Right atrium auricular region (tissue), 2 donors: ENCODE measurements around the gene SLC35A2. TPM values are rescaled to one million over a fixed set of nuclear protein-coding genes. Genes with fewer than 3 reads are reported as not detected.

ENCODE experiments used
- DNase-seq: peaks from one replicate; pipeline ENCODE4 v3.0.0-alpha.2; 2019; ENCODE audit warnings: low spot score
- H3K27ac ChIP-seq, 2 donors: fragments of 200-600 bp; sonication (generic); 1 replicate in 1 of 2; 2 replicates in 1 of 2; pipeline ENCODE4 v1.5.1; 2016 to 2019
- H3K27me3 ChIP-seq, 2 donors: fragments of 200-600 bp; sonication (generic); one replicate each; pipeline versions ENCODE4 v1.5.1 to v1.6.0; 2017 to 2019
- H3K36me3 ChIP-seq: fragments of 200-600 bp; sonication (generic); one replicate; pipeline ENCODE4 v1.5.1; 2016
- H3K4me1 ChIP-seq, 2 donors: fragments of 200-600 bp; sonication (generic); one replicate each; pipeline versions ENCODE4 v1.5.1 to v1.6.0; 2017 to 2019
- H3K4me3 ChIP-seq, 2 donors: fragments of 200-600 bp; sonication (generic); 1 replicate in 1 of 2; 2 replicates in 1 of 2; pipeline ENCODE4 v1.5.1; 2017 to 2019; ENCODE audit warnings: mild to moderate bottlenecking in 1 of 2, moderate library complexity in 1 of 2
- H3K9me3 ChIP-seq, 2 donors: fragments of 200-600 bp; sonication (generic); one replicate each; pipeline ENCODE4 v1.5.1; 2019
- total RNA-seq, 2 donors: library from RNA; depleted of rRNA; stranded (reverse); fragments of >200 nt; gene quantifications; one replicate each; pipeline ENCODE4 v1.1.0, GENCODE V29; 2016
- TF ChIP-seq, protein P1 (sequence below), 2 donors: fragments of 200-600 bp; sonication (generic); IDR thresholded peaks; one replicate each; pipeline ENCODE4 v1.5.1; 2019; ENCODE audit warnings: antibody characterized with exemption in 2 of 2

Gene SLC35A2
- total RNA-seq, 2 donors from 2014 or later = 16.8 to 18.8 TPM

DNA sequence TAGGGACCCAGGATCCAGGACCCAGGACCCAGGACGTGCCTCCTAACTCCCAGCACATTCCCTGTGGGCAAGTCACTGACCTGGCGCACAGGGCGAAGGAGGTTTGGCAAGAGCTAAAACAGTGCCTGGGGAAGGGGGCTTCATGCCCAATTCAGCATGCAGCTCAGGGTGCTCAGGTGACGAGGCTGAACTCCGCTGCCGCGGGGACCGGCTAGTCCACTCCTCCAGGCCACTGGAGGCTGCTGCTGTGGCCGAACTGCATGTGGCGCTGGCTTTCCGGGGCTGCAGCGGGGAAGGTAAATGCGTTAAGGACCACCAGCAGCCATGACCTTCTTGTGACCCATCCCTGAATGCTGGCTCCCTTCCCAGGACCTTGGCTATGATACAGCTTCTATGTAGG is 12.3 kb upstream of the SLC35A2 start:
- TF ChIP-seq, protein P1, sequence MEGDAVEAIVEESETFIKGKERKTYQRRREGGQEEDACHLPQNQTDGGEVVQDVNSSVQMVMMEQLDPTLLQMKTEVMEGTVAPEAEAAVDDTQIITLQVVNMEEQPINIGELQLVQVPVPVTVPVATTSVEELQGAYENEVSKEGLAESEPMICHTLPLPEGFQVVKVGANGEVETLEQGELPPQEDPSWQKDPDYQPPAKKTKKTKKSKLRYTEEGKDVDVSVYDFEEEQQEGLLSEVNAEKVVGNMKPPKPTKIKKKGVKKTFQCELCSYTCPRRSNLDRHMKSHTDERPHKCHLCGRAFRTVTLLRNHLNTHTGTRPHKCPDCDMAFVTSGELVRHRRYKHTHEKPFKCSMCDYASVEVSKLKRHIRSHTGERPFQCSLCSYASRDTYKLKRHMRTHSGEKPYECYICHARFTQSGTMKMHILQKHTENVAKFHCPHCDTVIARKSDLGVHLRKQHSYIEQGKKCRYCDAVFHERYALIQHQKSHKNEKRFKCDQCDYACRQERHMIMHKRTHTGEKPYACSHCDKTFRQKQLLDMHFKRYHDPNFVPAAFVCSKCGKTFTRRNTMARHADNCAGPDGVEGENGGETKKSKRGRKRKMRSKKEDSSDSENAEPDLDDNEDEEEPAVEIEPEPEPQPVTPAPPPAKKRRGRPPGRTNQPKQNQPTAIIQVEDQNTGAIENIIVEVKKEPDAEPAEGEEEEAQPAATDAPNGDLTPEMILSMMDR (IDR thresholded peaks at IDR 0.05) = no peak
- Histone ChIP-seq H3K27me3 (no peaks in the 10 kb centered on the region), H3K9me3 (no peaks in the 10 kb centered on the region), H3K36me3 (peaks cover 28% of the 10 kb centered on the region), H3K27ac (no peak overlapping the region), H3K4me1 (peaks cover 0 to 9% of the 10 kb centered on the region in 2 donors), H3K4me3 (no peak overlapping the region)
- no peak for DNase-seq

DNA sequence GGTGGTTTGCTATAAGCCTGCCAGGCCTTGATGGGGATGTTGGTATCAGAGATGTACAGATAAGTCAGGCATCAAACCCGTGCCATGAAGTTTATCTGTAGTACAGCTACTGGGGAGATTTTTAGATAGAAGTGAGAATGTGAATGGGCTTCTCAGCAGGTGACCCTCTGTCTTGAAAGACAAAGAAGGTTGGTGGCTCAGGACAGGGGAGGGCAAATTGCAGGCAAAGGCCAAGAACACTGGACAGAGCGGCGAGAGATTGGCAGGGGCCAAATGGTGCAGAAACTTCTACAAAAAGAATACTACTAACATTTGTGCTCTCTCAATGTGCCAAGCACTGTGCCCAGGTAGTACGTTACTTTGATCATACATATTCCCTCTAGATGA is 9.3 kb upstream of the SLC35A2 start:
- Histone ChIP-seq H3K27me3 (no peaks in the 10 kb centered on the region), H3K9me3 (no peaks in the 10 kb centered on the region), H3K4me3 (no peak overlapping the region), H3K36me3 (peaks cover 28% of the 10 kb centered on the region), H3K4me1 (peaks cover 0 to 24% of the 10 kb centered on the region in 2 donors), H3K27ac (no peak overlapping the region)
- no peak for DNase-seq
- TF ChIP-seq, protein P1 (IDR thresholded peaks at IDR 0.05) = no peak

DNA sequence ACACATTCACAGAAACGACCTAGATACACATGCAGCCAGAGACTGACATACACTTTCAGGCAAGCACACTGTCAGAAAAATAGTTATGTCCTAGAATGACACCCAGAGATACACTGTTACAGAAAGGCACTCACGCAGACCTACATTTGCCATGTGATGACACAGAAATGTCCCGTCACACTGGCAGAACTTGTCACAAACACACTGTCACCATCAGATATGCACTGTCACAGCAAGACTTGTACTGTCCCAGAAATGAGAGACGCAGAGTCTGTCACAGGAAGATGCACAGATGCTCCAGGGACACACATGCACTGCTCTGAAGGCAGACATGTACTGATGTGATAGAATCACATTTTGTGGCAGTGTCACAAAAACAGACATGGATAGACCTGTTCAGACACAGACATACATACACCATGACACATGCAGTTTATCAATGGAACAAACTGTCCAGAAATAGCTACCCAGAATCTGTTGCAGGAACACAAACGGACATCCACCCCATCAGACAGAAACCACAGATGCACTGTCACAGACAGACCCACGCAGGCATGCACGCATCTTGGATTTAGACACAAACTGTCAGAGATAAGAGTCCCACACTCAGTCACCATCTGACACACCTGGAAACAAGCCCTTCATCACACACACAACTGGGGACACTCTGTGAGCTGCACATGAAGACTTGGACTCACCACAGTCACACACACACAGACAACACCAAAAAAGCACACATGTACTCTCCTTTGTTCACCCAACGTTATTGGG is 8.7 kb upstream of the SLC35A2 start:
- peaks cover 22% of the 10 kb centered on the region for H3K36me3 ChIP-seq
- H3K27me3 ChIP-seq = no peaks in the 10 kb centered on the region
- TF ChIP-seq, protein P1 (IDR thresholded peaks at IDR 0.05) = no peak
- peak overlapping the region; percentile 70 to 87 for H3K27ac ChIP-seq
- peak overlapping the region in 1 of 2 donors; percentile 53 for H3K4me3 ChIP-seq
- no peaks in the 10 kb centered on the region for H3K9me3 ChIP-seq
- DNase-seq = no peak
- peaks cover 0 to 24% of the 10 kb centered on the region in 2 donors for H3K4me1 ChIP-seq

DNA sequence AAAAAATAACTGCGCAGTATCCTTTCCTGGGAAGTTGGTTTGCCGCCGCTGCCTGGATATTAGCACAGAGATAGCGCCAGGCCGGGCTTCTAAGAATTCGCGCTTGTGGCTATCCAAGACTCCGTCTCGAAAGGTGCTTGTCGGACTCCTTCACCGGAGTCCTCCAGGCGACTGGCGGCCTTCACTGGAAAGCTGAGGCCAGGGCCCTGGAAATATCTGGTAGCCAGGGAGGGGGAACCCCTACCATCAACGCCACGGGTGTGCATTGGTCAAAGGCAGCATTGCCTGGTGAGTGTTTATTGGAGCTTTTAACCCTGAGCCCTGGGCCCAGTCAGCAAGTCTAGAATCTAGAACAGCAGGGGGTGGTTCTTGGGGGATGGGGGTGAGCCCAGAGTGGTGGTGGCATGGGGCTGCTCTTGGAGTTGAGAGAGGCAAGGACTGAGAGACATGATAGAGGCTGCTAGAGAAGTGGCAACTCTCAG is 8.0 kb upstream of the SLC35A2 start:
- Histone ChIP-seq H3K27me3 (no peaks in the 10 kb centered on the region), H3K9me3 (no peaks in the 10 kb centered on the region), H3K4me3 (peak overlapping the region; percentile 26 to 53), H3K27ac (peak overlapping the region; percentile 70 to 87), H3K4me1 (peaks cover 0 to 24% of the 10 kb centered on the region in 2 donors), H3K36me3 (peaks cover 22% of the 10 kb centered on the region)
- TF ChIP-seq, protein P1 (IDR thresholded peaks at IDR 0.05) = no peak
- no peak for DNase-seq

DNA sequence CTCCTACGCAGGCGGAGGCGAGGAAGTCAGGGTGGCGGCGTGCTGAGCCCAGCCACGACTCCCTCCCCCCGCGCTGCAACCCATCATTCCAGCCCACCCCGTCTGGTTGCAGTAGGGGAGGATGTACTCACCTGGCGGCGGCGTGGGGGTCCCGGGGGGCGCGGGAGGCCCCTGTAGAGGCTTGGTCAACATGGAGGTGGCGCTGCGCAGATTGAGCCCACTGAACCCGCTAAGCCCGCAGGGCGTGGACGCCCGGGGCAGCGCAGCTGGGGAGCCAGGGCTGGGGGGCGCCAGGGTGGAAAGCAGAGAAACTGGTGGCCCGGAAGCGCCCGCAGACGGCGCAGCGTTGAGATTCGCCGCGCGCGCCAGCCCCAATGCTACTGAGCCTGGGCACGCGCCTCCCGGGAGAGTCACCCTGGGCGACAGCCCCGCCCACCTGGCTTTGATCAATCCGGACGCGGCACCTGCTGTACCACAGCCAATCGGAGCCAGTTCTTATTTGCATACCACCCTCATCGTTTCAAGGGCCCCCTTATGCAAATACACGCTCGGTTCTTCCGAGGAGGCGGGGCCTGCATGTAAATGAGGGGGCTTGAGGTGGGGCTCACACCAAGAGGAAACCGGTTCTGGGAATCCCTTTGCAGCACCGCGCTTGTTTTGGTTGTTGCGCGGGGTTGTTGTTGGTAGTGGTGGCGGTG is 7.3 kb upstream of the SLC35A2 start, which contains the start of gene PIM2:
Gene PIM2 (minus strand): TSS at position 382 of the 698 bp plus-strand sequence. CDS start 190 bp downstream, at position 192.
- H3K4me3 ChIP-seq = peak within 1 kb of the TSS; percentile 53 to 61
- no peaks in the 10 kb centered on the region for H3K27me3 ChIP-seq
- H3K9me3 ChIP-seq = no peaks in the 10 kb centered on the region
- H3K27ac ChIP-seq = peak within 1 kb of the TSS; percentile 70 to 87
- DNase-seq = peak; percentile 92
- TF ChIP-seq, protein P1 (IDR thresholded peaks at IDR 0.05) = no peak
- H3K4me1 ChIP-seq = peaks cover 0 to 24% of the 10 kb centered on the region in 2 donors
- peaks cover 16% of the 10 kb centered on the region for H3K36me3 ChIP-seq
